ENCODE data around the gene NDFIP2.

DNA sequence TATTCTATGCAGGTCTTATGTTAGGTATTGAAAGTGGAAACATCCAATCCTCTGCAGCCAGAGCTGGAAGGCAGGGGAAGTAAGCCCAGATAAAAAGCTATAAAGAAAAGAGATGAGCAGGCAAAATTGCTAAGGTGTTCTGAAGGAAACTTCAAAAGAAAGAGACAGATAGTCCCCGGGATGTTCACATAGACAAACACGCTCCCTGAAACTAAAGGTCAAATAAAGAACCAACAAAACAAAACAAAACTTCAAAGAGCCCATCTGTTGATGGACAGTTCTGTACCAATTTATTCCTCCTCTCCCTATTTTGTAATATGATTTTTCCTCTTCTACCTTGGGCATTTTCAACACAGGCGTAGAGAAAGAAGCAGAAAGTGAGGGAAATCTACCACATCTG is 11.3 kb upstream of the NDFIP2 start:
- TF ChIP-seq, protein P1, sequence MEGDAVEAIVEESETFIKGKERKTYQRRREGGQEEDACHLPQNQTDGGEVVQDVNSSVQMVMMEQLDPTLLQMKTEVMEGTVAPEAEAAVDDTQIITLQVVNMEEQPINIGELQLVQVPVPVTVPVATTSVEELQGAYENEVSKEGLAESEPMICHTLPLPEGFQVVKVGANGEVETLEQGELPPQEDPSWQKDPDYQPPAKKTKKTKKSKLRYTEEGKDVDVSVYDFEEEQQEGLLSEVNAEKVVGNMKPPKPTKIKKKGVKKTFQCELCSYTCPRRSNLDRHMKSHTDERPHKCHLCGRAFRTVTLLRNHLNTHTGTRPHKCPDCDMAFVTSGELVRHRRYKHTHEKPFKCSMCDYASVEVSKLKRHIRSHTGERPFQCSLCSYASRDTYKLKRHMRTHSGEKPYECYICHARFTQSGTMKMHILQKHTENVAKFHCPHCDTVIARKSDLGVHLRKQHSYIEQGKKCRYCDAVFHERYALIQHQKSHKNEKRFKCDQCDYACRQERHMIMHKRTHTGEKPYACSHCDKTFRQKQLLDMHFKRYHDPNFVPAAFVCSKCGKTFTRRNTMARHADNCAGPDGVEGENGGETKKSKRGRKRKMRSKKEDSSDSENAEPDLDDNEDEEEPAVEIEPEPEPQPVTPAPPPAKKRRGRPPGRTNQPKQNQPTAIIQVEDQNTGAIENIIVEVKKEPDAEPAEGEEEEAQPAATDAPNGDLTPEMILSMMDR (IDR thresholded peaks at IDR 0.05), result no peak
- TF ChIP-seq EP300 (IDR thresholded peaks at IDR 0.05; ENCODE audit: low read depth) (no peak), POLR2A (IDR thresholded peaks at IDR 0.05) (no peak)

Measured in transverse colon (tissue), 3 donors.